Astrocyte (in vitro differentiated cells and primary cell): ENCODE results near the gene KRT33A. TPM values are rescaled to one million over a fixed set of nuclear protein-coding genes. Genes with fewer than 3 reads are reported as not detected.

Source experiments
- DNase-seq: peaks from one replicate; pipeline ENCODE4 v3.0.0-alpha.2; 2010; ENCODE audit warnings: low read depth
- FAIRE-seq: peaks from 2 replicates; lab custom pipeline; 2011; peaks lifted over from hg19 to GRCh38; lab: Jason Lieb, UNC
- H2AFZ ChIP-seq: 2 replicates; pipeline ENCODE4 v1.6.0; 2012; ENCODE audit warnings: low read depth, low read length, inconsistent platforms
- H3K27ac ChIP-seq: 2 replicates; pipeline ENCODE4 v1.5.1; 2011; ENCODE audit warnings: low read depth, low read length, inconsistent platforms
- H3K27me3 ChIP-seq: 2 replicates; pipeline ENCODE4 v1.6.0; 2011; ENCODE audit warnings: low read length, inconsistent platforms; ENCODE audit not compliant: insufficient read depth
- H3K36me3 ChIP-seq: 2 replicates; pipeline ENCODE4 v1.5.1; 2011; ENCODE audit warnings: low read length, inconsistent platforms; ENCODE audit not compliant: insufficient read depth
- H3K4me1 ChIP-seq: 2 replicates; pipeline ENCODE4 v1.5.1; 2011; ENCODE audit warnings: low read length, inconsistent platforms; ENCODE audit not compliant: insufficient read depth
- H3K4me2 ChIP-seq: 2 replicates; pipeline ENCODE4 v1.6.0; 2012; ENCODE audit warnings: low read length, inconsistent platforms
- H3K4me3 ChIP-seq: 2 replicates; pipeline ENCODE4 v1.5.1; 2011; ENCODE audit warnings: low read depth, mild to moderate bottlenecking, low read length, inconsistent platforms; ENCODE audit not compliant: insufficient read depth
- H3K79me2 ChIP-seq: 2 replicates; pipeline ENCODE4 v1.6.0; 2012; ENCODE audit warnings: mild to moderate bottlenecking, low read length, inconsistent platforms; ENCODE audit not compliant: insufficient read depth
- H3K9ac ChIP-seq: 2 replicates; pipeline ENCODE4 v1.6.0; 2012; ENCODE audit warnings: mild to moderate bottlenecking, low read length, inconsistent platforms
- H3K9me3 ChIP-seq: 2 replicates; pipeline ENCODE4 v1.5.1; 2012; ENCODE audit warnings: low read depth, mild to moderate bottlenecking, low read length, inconsistent platforms; ENCODE audit not compliant: insufficient read depth
- H4K20me1 ChIP-seq: 2 replicates; pipeline ENCODE4 v1.6.0; 2012; ENCODE audit warnings: low read length, inconsistent platforms; ENCODE audit not compliant: insufficient read depth
- H3K27ac Mint-ChIP-seq: one replicate; pipeline ENCODE4 v1.8.0; 2021; ENCODE audit warnings: mild to moderate bottlenecking, mixed read lengths; ENCODE audit not compliant: unreplicated experiment
- H3K27me3 Mint-ChIP-seq: one replicate; pipeline ENCODE4 v1.8.0; 2021; ENCODE audit warnings: low read depth, mixed read lengths; ENCODE audit not compliant: unreplicated experiment
- H3K36me3 Mint-ChIP-seq: one replicate; pipeline ENCODE4 v1.8.0; 2021; ENCODE audit warnings: low read depth, mixed read lengths; ENCODE audit not compliant: unreplicated experiment
- H3K4me1 Mint-ChIP-seq: one replicate; pipeline ENCODE4 v1.8.0; 2021; ENCODE audit warnings: low read depth, mixed read lengths; ENCODE audit not compliant: unreplicated experiment
- H3K4me3 Mint-ChIP-seq: one replicate; pipeline ENCODE4 v1.8.0; 2021; ENCODE audit warnings: mild to moderate bottlenecking, moderate library complexity, mixed read lengths; ENCODE audit not compliant: unreplicated experiment
- H3K9me3 Mint-ChIP-seq: one replicate; pipeline ENCODE4 v1.8.0; 2021; ENCODE audit warnings: mild to moderate bottlenecking, mixed read lengths; ENCODE audit not compliant: unreplicated experiment
- CTCF ChIP-seq: IDR thresholded peaks from 2 replicates; pipeline ENCODE4 v1.5.1; 2011; ENCODE audit warnings: low read depth, mild to moderate bottlenecking, inconsistent platforms, low read length, moderate library complexity; ENCODE audit not compliant: insufficient read depth
- EZH2 ChIP-seq: IDR thresholded peaks from 2 replicates; pipeline ENCODE4 v1.6.1; 2012; ENCODE audit warnings: mild to moderate bottlenecking, low read length, inconsistent platforms; ENCODE audit not compliant: insufficient read depth
- total RNA-seq: library from RNA; stranded (reverse); gene quantifications from 2 replicates; pipeline ENCODE4 v1.2.1, GENCODE V29; 2021

The KRT33A gene
- total RNA-seq, 1 donor from 2014 or later: not detected

- DNase-seq (no peak), FAIRE-seq (no peak)
- H3K9me3 ChIP-seq: no peaks in the 10 kb centered on the region
- H4K20me1 ChIP-seq: no peaks in the 10 kb centered on the region
- no peaks in the 10 kb centered on the region for H3K79me2 ChIP-seq
- peaks cover 2% of the 10 kb centered on the region for H3K27me3 Mint-ChIP-seq
- no peak overlapping the region for H3K4me3 Mint-ChIP-seq
- H2AFZ ChIP-seq: no peak overlapping the region
- H3K9me3 Mint-ChIP-seq: peaks cover 9% of the 10 kb centered on the region
- no peak overlapping the region for H3K4me3 ChIP-seq
- no peaks in the 10 kb centered on the region for H3K27me3 ChIP-seq
- no peak overlapping the region for H3K27ac Mint-ChIP-seq
- peaks cover 3% of the 10 kb centered on the region for H3K36me3 Mint-ChIP-seq
- H3K27ac ChIP-seq: no peak overlapping the region
- H3K4me1 ChIP-seq: no peaks in the 10 kb centered on the region
- no peak overlapping the region for H3K9ac ChIP-seq
- no peaks in the 10 kb centered on the region for H3K4me1 Mint-ChIP-seq
- no peak overlapping the region for H3K4me2 ChIP-seq
- H3K36me3 ChIP-seq: no peaks in the 10 kb centered on the region
- TF ChIP-seq EZH2: no peak
- TF ChIP-seq CTCF: no peak
Observed at GRCh38 chr17:41324180-41325075, 26.2 kb downstream of the KRT33A start.

- Histone ChIP-seq H3K36me3 (no peaks in the 10 kb centered on the region), H3K79me2 (no peaks in the 10 kb centered on the region), H3K27ac (no peak overlapping the region), H3K9ac (no peak overlapping the region), H3K27me3 (no peaks in the 10 kb centered on the region), H3K4me1 (no peaks in the 10 kb centered on the region), H3K4me3 (no peak overlapping the region), H4K20me1 (no peaks in the 10 kb centered on the region), H3K9me3 (no peaks in the 10 kb centered on the region), H2AFZ (no peak overlapping the region), H3K4me2 (no peak overlapping the region)
- TF ChIP-seq EZH2 (no peak), CTCF (no peak)
- DNase-seq: no peak
- no peak overlapping the region for H3K4me3 Mint-ChIP-seq
- H3K9me3 Mint-ChIP-seq: peaks cover 9% of the 10 kb centered on the region
- no peak for FAIRE-seq
- no peak overlapping the region for H3K27ac Mint-ChIP-seq
- peaks cover 2% of the 10 kb centered on the region for H3K27me3 Mint-ChIP-seq
- no peaks in the 10 kb centered on the region for H3K4me1 Mint-ChIP-seq
- peaks cover 3% of the 10 kb centered on the region for H3K36me3 Mint-ChIP-seq
Observed at GRCh38 chr17:41322903-41323895, 27.4 kb downstream of the KRT33A start.
